Measurements from ENCODE around the gene LRATD1.

- TF ChIP-seq HDGF (IDR thresholded peaks at IDR 0.05; ENCODE audit: borderline replicate concordance) (no peak), SP1 (IDR thresholded peaks at IDR 0.05) (no peak), SUZ12 (IDR thresholded peaks at IDR 0.05) (no peak), BHLHE40 (IDR thresholded peaks at IDR 0.05; ENCODE audit: borderline replicate concordance) (no peak), FOXM1 (IDR thresholded peaks at IDR 0.05; ENCODE audit: borderline replicate concordance) (no peak), LEF1 (IDR thresholded peaks at IDR 0.05; ENCODE audit: borderline replicate concordance) (no peak), TARDBP (IDR thresholded peaks at IDR 0.05) (no peak), FOXK2 (IDR thresholded peaks at IDR 0.05) (no peak), ZNF384 (IDR thresholded peaks at IDR 0.05) (no peak)
Observed at GRCh38 chr2:14616342-14616741, 16.2 kb upstream of the LRATD1 start.
